Glomerular visceral epithelial cell (primary cell): ENCODE measurements around the gene MIGA2.

ENCODE experiments used
- DNase-seq: peaks from one replicate; pipeline ENCODE4 v3.0.0-alpha.2; 2016; ENCODE audit errors: extremely low spot score

MIGA2 gene

GRCh38 chr9:129036923-129037766 lies 719 bp downstream of the MIGA2 start:
- no peak for DNase-seq

GRCh38 chr9:129037767-129038098 lies 1.3 kb downstream of the MIGA2 start:
- DNase-seq: no peak

- DNase-seq: no peak
Measured at GRCh38 chr9:129038109-129038852, 1.9 kb downstream of the MIGA2 start.

- no peak for DNase-seq
Measured at GRCh38 chr9:129040113-129040643, 3.8 kb downstream of the MIGA2 start.

GRCh38 chr9:129042016-129042415 lies 5.6 kb downstream of the MIGA2 start:
- no peak for DNase-seq

GRCh38 chr9:129052592-129052991 lies 16.2 kb downstream of the MIGA2 start:
- peak; percentile 11 for DNase-seq

GRCh38 chr9:129053020-129053419 lies 16.6 kb downstream of the MIGA2 start:
- DNase-seq: no peak

- DNase-seq: no peak
Measured at GRCh38 chr9:129054163-129054851, 17.9 kb downstream of the MIGA2 start.

GRCh38 chr9:129058965-129059795 lies 22.8 kb downstream of the MIGA2 start:
- DNase-seq: peak; percentile 28

GRCh38 chr9:129059796-129060785 lies 23.7 kb downstream of the MIGA2 start:
- no peak for DNase-seq

- no peak for DNase-seq
Measured at GRCh38 chr9:129060991-129061390, 24.6 kb downstream of the MIGA2 start.

- DNase-seq: no peak
Measured at GRCh38 chr9:129063061-129063460, 26.6 kb downstream of the MIGA2 start.

- DNase-seq: no peak
Measured at GRCh38 chr9:129064499-129064908, 28.1 kb downstream of the MIGA2 start.

- no peak for DNase-seq
Measured at GRCh38 chr9:129068110-129068509, 31.7 kb downstream of the MIGA2 start.

GRCh38 chr9:129068990-129069861 lies 32.8 kb downstream of the MIGA2 start:
- DNase-seq: no peak

- DNase-seq: no peak
Measured at GRCh38 chr9:129069862-129070641, 33.6 kb downstream of the MIGA2 start.

- DNase-seq: no peak
Measured at GRCh38 chr9:129070696-129071525, 34.5 kb downstream of the MIGA2 start.
